Astrocyte of the spinal cord (primary cell): ENCODE measurements around the gene PPARD.

Experiments used
- DNase-seq: peaks from one replicate; pipeline ENCODE4 v3.0.0; 2011; ENCODE audit warnings: low read depth, low spot score
- H3K4me3 ChIP-seq: 2 replicates; pipeline ENCODE4 v1.5.1; 2011; ENCODE audit warnings: low read depth, mild to moderate bottlenecking, low read length, moderate library complexity
- in situ Hi-C: cut with HindIII; loops from 2 replicates; pipeline ENCODE4 v1.10.0; 2017; ENCODE audit warnings: low sequenced_read_pairs
- TF ChIP-seq, protein P1 (sequence below): IDR thresholded peaks from 2 replicates; pipeline ENCODE4 v1.5.1; 2012; ENCODE audit warnings: low read depth, mild to moderate bottlenecking, low read length, inconsistent platforms

PPARD gene

DNA sequence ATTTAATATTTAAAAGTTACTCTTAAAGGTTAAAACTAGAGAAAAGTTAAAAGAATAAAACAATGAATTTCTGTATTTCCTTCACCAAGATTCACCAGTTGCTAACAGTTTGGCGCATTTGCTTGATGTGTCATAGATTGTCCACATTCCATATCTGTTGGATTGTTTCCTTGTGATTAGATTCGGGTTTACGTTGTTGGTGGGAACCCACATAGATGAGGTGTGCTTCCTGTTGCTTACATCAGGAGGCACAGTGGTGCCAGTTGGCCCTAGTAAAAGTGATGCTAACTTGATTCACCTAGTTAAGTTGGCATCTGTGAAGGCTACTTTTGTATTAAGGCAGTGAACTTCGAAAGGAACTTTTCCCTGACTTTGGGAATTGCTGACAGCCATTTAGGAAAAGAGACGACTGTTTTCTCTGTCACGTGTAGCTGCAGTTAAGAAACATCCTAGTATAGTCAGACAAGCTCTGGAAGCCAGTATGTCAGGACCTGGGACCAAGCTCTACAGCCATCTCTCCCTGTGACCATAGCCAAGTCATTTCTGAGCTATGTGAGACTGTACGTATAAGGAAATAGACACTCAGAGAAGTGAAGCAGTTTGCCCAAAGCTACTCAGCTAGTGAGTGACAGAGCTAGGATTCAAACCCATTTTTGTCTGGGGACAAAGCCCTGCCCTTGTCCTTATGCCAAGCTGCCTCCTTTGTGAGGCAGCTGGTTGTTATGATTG lies 49.0 kb downstream of the PPARD start:
- in situ Hi-C loops: no loop called here
- no peak overlapping the region for H3K4me3 ChIP-seq
- TF ChIP-seq, protein P1, sequence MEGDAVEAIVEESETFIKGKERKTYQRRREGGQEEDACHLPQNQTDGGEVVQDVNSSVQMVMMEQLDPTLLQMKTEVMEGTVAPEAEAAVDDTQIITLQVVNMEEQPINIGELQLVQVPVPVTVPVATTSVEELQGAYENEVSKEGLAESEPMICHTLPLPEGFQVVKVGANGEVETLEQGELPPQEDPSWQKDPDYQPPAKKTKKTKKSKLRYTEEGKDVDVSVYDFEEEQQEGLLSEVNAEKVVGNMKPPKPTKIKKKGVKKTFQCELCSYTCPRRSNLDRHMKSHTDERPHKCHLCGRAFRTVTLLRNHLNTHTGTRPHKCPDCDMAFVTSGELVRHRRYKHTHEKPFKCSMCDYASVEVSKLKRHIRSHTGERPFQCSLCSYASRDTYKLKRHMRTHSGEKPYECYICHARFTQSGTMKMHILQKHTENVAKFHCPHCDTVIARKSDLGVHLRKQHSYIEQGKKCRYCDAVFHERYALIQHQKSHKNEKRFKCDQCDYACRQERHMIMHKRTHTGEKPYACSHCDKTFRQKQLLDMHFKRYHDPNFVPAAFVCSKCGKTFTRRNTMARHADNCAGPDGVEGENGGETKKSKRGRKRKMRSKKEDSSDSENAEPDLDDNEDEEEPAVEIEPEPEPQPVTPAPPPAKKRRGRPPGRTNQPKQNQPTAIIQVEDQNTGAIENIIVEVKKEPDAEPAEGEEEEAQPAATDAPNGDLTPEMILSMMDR: peak; percentile 11
- DNase-seq: peak; percentile 90

DNA sequence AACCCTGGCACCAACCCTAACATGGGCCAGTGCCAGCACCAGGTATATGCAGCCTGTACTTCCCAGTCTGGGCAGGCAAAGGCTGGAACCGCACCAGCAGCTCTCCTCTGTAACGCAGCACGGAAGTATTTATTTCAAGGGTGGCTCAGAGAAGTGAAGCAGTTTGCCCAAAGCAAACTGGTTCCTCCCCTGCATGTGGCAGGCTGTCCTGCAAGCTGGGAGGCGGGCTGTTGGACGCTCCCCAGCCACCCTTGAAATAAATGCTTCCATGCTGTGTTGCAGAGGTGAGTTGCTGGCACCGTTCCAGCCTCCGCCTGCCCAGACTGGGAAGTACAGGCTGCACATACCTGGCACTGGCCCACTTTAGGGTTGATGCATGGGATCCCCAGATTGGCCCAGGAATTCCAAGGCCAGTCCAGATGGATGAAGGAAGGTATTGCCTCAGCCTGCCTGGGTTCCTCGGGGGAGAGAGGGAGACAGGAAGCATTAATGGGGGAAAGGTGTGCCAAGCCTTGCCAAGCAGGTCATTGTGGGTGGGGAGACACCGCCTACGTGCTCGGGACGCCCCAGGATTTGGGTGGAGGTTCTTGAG lies 49.8 kb downstream of the PPARD start:
- TF ChIP-seq, protein P1: no peak
- in situ Hi-C loops: no loop called here
- DNase-seq: no peak
- H3K4me3 ChIP-seq: no peak overlapping the region

DNA sequence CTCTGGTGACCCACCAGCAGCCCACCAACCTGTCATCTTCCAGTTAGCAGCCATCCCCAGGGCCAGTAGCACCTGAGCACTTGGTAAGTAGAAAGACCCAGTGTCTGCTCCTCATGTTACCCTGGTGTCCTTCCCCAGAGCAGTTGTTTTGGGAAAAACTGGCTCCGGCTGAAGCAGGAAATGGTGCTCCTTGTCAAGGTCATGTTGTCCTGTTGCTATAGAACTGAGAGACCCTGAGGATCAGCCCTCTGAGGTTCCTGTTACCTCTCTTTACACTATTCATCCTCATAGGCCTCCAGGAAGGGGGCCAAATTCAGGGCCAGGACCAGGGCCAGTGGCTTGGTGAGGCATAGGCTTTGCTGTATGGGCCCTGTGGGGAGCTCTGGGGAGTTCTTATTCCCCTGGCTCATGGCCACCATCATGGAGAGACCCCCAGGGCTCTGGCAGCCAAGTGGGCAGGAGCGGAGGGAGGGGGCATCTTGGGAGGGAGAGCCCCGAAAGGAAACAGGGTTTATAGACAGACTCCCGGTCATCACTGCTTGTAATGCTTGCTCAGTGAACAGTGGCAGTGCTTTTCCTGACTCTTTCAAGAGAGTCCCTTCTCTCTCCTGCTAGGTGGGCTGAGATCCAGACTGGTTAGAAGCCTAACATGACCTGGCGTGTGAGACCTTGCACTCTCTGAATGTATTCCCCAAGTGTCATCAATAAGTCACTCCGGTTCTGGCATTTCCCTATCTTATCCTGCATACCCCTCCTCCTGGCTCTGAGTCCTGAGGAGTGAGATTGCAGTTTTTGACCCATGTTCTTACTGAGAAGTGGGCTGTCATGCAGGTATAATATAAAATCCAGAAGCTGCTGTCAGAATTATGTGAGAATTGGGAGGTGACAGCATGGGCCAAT lies 50.7 kb downstream of the PPARD start:
- no peak overlapping the region for H3K4me3 ChIP-seq
- TF ChIP-seq, protein P1: no peak
- DNase-seq: no peak
- in situ Hi-C loops: no loop called here

DNA sequence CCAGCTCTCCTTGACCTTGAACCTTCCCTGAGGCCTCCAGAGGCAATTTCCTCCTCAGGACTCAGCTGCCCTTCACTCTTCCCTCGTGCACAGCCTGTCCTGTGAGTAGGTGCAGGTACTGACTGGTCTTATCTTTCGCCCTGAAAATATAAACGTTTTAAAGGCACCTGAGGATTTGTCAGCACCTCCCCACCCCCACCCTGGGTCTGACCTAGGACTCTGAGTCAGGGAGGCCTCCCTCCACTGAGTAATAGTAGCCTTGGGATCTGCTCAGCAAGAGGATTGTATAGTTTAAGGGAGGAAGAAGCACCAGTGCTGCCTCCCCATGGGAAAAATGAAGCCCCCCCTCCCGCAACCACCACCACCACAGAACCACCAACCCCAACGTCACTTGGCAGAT lies 54.6 kb downstream of the PPARD start:
- in situ Hi-C loops: no loop called here
- DNase-seq: peak; percentile 36
- H3K4me3 ChIP-seq: no peak overlapping the region
- TF ChIP-seq, protein P1: no peak

DNA sequence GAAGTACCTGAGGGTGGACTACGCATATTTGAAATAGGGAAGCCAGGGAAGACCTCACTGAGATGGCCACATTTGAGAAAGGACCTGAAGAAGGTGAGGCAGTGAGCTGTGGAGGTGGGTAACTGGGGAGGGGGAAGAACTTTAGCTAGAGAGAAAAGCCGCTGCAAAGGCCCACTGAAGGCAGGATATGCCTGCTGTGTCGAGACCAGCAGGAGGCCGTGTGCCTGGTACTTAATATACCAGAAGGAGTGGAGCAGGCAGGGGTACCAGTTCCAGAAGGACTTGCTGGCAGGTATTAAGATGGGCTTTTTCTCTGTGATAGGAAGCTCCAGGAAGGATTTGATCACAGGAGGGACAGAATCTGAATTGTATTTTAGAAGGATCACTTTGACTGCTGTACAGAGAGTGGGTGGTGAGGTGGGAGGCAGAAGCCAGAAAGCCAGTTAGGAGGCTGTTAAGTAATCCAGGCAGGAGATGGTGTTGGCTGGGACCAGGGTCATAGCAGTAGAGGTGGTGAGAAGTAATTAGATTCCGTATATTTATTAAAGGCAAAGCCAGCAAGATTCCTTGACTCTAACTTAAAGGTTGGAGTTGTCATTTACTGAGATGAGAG lies 55.6 kb downstream of the PPARD start:
- TF ChIP-seq, protein P1: no peak
- in situ Hi-C loops: no loop called here
- DNase-seq: no peak
- no peak overlapping the region for H3K4me3 ChIP-seq

DNA sequence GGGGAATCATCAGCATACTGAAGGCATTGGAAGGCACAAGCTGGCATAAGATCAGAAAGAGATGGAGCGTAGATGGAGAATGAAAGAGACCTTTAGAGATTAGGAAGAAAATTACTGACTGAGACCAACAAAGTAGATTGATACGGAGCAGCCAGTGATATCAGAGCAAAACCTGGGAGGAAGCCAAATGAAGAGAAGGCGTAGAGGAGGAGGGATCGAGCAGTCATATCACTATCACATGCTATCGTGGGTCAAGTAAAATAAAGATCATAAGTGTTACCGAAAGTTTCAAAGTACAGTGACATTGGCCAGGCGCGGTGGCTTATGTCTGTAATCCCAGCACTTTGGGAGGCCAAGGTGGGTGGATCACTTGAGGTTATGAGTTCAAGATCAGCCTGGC lies 56.2 kb downstream of the PPARD start:
- no peak for DNase-seq
- no peak overlapping the region for H3K4me3 ChIP-seq
- in situ Hi-C loops: no loop called here
- TF ChIP-seq, protein P1: no peak
